ENCODE results near the gene MIOX. TPM values are rescaled to one million over a fixed set of nuclear protein-coding genes. Genes with fewer than 3 reads are reported as not detected.
A peak's percentile ranks its signal among the peaks of the same experiment; 100 is the strongest.
"Not testable (repeated sequence)": the region's sequence is repeated elsewhere in the genome, so short reads cannot be mapped to it uniquely, and the experiment has no call there.

Gene MIOX
- total and polyA plus RNA-seq, 9 of the 15 experiments (the other 6 are each of a cell fraction or from before 2014, with no cell fraction given) = 0.08 TPM; not detected in 8

DNA sequence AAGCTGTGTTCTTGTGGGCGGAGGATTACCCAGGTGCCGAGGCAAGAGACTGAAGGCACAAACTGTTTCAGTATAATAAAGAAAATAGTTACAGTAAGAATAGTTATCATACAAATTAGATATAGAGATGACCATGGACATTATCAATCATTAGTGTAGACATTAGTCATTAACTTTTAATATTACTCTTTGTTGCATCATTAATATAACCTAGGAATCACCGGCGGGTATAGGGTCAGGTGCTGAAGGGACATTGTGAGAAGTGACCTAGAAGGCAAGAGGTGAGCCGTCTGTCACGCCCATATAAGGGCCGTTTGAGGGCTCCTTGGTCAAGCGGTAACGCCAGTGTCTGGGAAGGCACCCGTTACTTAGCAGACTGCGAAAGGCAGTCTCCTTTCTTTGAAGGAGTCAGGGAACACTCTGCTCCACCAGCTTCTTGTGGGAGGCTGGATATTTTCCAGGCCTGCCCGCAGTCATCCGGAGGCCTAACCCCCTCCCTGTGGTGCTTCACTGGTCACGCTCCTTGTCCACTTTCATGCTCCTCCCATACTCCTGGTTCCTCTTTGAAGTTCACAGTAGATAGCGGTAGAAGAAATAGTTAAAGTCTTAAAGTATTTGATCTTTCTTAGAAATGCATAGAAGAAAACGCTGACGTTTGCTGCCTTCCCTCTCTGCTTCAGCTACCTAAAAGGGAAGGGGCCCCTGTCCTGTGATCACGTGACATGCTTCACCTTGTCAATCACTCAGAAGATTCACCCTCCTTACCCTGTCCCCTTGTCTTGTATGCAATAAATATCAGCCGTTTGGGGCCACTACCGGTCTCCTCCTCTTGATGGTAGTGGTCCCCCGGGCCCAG, 47.4 kb downstream of the MIOX start (continued):
- TF ChIP-seq PKNOX1 (IDR thresholded peaks at IDR 0.05) = peak; percentile 96
- TF ChIP-seq, protein P1, sequence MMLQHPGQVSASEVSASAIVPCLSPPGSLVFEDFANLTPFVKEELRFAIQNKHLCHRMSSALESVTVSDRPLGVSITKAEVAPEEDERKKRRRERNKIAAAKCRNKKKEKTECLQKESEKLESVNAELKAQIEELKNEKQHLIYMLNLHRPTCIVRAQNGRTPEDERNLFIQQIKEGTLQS (IDR thresholded peaks at IDR 0.05) = peak; percentile 75
- TF ChIP-seq, protein P1 (CRISPR knock-in tag; conservative IDR thresholded peaks at IDR 0.05) = not testable (repeated sequence)
- peak; percentile 73 for TF ChIP-seq ZNF316 (IDR thresholded peaks at IDR 0.05)
- peak in 1 of 2 experiments; percentile 38 for TF ChIP-seq AFF1 (IDR thresholded peaks at IDR 0.05; ENCODE audit: low read depth in 1 of 2, partially characterized antibody in 2 of 2)
- TF ChIP-seq KLF1 (tag; IDR thresholded peaks at IDR 0.05) = 0 out of 2 replicates have a peak, but pooled peaks have one; percentile 17
- TF ChIP-seq LEF1 (IDR thresholded peaks at IDR 0.05) = peak; percentile 62
- peak; percentile 45 for TF ChIP-seq PBX2 (CRISPR knock-in tag; IDR thresholded peaks at IDR 0.05; ENCODE audit: low read depth)
- peak; percentile 72 for TF ChIP-seq PBX2 (tag; conservative IDR thresholded peaks at IDR 0.05; ENCODE audit: low read depth)
- 0 out of 2 replicates have a peak, but pooled peaks have one; percentile 17 for TF ChIP-seq KLF6 (CRISPR knock-in tag; IDR thresholded peaks at IDR 0.05; ENCODE audit: borderline replicate concordance)
